ENCODE measurements around the gene DIAPH2. TPM values are rescaled to one million over a fixed set of nuclear protein-coding genes. Genes with fewer than 3 reads are reported as not detected.

The DIAPH2 gene
- total and polyA plus RNA-seq, 2 donors (not counting 1 experiment from before 2014, with no cell fraction given), result 4.2 to 32.4 TPM

DNA sequence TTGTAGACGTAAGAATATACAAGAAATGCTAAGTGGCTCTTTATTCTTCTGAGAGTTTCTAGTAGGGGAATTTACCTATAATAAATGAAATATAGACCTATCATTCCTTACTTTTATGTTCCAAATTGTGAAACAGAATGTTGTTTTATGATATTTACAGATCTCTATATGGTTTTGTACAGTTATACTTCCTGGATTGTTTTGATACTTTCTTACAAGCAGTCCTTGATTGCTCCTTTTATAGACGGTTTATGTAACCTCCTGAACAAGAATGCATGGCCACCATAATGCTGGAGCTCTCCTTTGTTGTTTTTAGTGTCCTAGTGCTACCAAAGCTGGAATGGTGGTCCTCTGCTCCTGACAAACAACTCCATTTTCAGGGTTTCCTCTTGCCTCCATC is 107.4 kb downstream of the DIAPH2 start:
- no peak overlapping the region for H2AFZ ChIP-seq (ENCODE audit: insufficient read depth, low read depth, low read length, poor library complexity, severe bottlenecking)
- no peak for ATAC-seq (ENCODE audit: low read depth)
- Mint-ChIP-seq H3K4me3 (no peak overlapping the region), H3K27me3 (no peaks in the 10 kb centered on the region), H3K27ac (no peak overlapping the region), H3K9me3 (ENCODE audit: insufficient read depth) (no peaks in the 10 kb centered on the region), H3K4me1 (no peaks in the 10 kb centered on the region)
- no peaks in the 10 kb centered on the region for H3K27me3 ChIP-seq (replicated peaks in 1 of 4; ENCODE audit: control extremely low read depth in 1 of 4, control insufficient read depth in 3 of 4, insufficient read depth in 4 of 4, low read length in 3 of 4)
- POLR2A ChIA-PET, result no interaction called here
- no peak overlapping the region for H3K4me2 ChIP-seq (replicated peaks; ENCODE audit: low read depth, low read length, poor library complexity, severe bottlenecking)
- CTCF ChIA-PET, result no interaction called here
- H3K36me3 ChIP-seq (replicated peaks in 1 of 2; ENCODE audit: control extremely low read depth in 1 of 2, control insufficient read depth in 1 of 2, extremely low read depth in 1 of 2, insufficient read depth in 2 of 2, low read length in 1 of 2), result no peaks in the 10 kb centered on the region
- H3K9me3 ChIP-seq (ENCODE audit: control extremely low read depth in 1 of 3, control insufficient read depth in 2 of 3, insufficient read depth in 1 of 3, low read length in 2 of 3), result no peaks in the 10 kb centered on the region
- H3K27ac ChIP-seq (ENCODE audit: low read length in 2 of 2), result no peak overlapping the region
- H3K4me1 ChIP-seq (ENCODE audit: control insufficient read depth in 2 of 2, insufficient read depth in 2 of 2, low read length in 2 of 2), result no peaks in the 10 kb centered on the region
- no peak overlapping the region for H3K4me3 ChIP-seq (ENCODE audit: control extremely low read depth in 1 of 5, extremely low read depth in 1 of 5, insufficient read depth in 1 of 5, low read depth in 2 of 5, low read length in 4 of 5)
- intact Hi-C loops (cut with micrococcal nuclease), result no loop called here
- DNase-seq, result no peak
- H4K20me1 ChIP-seq (ENCODE audit: control insufficient read depth, insufficient read depth, low read length, poor library complexity, severe bottlenecking), result no peaks in the 10 kb centered on the region
- TF ChIP-seq, protein P1, sequence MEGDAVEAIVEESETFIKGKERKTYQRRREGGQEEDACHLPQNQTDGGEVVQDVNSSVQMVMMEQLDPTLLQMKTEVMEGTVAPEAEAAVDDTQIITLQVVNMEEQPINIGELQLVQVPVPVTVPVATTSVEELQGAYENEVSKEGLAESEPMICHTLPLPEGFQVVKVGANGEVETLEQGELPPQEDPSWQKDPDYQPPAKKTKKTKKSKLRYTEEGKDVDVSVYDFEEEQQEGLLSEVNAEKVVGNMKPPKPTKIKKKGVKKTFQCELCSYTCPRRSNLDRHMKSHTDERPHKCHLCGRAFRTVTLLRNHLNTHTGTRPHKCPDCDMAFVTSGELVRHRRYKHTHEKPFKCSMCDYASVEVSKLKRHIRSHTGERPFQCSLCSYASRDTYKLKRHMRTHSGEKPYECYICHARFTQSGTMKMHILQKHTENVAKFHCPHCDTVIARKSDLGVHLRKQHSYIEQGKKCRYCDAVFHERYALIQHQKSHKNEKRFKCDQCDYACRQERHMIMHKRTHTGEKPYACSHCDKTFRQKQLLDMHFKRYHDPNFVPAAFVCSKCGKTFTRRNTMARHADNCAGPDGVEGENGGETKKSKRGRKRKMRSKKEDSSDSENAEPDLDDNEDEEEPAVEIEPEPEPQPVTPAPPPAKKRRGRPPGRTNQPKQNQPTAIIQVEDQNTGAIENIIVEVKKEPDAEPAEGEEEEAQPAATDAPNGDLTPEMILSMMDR (IDR thresholded peaks at IDR 0.05), result no peak
- no peak for TF ChIP-seq EZH2 (IDR thresholded peaks at IDR 0.05; ENCODE audit: borderline replicate concordance, insufficient read depth, low read depth, low read length, poor library complexity, severe bottlenecking)
- H3K9ac ChIP-seq (ENCODE audit: low read length), result no peak overlapping the region
- no peaks in the 10 kb centered on the region for H3K79me2 ChIP-seq (ENCODE audit: control insufficient read depth, insufficient read depth, low read length)
- no CpG with 5 or more reads among the region's 2 CpGs for WGBS (ENCODE audit: insufficient coverage)

DNA sequence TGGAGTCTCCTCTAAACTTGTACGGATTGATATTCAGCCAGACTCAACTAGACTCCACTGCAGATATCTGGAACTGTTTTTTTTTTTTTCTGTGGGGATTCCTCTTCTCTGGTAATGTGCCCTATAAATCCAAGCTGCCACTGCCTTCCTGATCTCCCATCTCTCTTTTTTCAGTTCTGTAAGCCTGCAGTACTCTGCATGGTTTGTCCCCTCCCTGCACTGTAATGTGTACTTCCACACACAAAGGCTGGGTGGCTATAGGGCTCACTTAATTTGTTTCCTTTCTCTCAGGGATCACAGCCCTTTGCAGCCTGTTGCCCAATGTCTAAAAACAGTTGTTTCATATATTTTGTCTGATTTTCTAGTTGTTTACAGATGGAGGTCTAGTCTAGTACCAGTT is 114.3 kb downstream of the DIAPH2 start:
- Histone ChIP-seq H3K27ac (ENCODE audit: low read length in 2 of 2) (no peak overlapping the region), H2AFZ (ENCODE audit: insufficient read depth, low read depth, low read length, poor library complexity, severe bottlenecking) (no peak overlapping the region), H3K9ac (ENCODE audit: low read length) (no peak overlapping the region), H4K20me1 (ENCODE audit: control insufficient read depth, insufficient read depth, low read length, poor library complexity, severe bottlenecking) (no peaks in the 10 kb centered on the region), H3K36me3 (replicated peaks in 1 of 2; ENCODE audit: control extremely low read depth in 1 of 2, control insufficient read depth in 1 of 2, extremely low read depth in 1 of 2, insufficient read depth in 2 of 2, low read length in 1 of 2) (no peaks in the 10 kb centered on the region), H3K27me3 (replicated peaks in 1 of 4; ENCODE audit: control extremely low read depth in 1 of 4, control insufficient read depth in 3 of 4, insufficient read depth in 4 of 4, low read length in 3 of 4) (no peaks in the 10 kb centered on the region), H3K4me2 (replicated peaks; ENCODE audit: low read depth, low read length, poor library complexity, severe bottlenecking) (no peak overlapping the region), H3K4me3 (ENCODE audit: control extremely low read depth in 1 of 5, extremely low read depth in 1 of 5, insufficient read depth in 1 of 5, low read depth in 2 of 5, low read length in 4 of 5) (no peak overlapping the region), H3K9me3 (ENCODE audit: control extremely low read depth in 1 of 3, control insufficient read depth in 2 of 3, insufficient read depth in 1 of 3, low read length in 2 of 3) (no peaks in the 10 kb centered on the region), H3K4me1 (ENCODE audit: control insufficient read depth in 2 of 2, insufficient read depth in 2 of 2, low read length in 2 of 2) (no peaks in the 10 kb centered on the region), H3K79me2 (ENCODE audit: control insufficient read depth, insufficient read depth, low read length) (no peaks in the 10 kb centered on the region)
- no peak for DNase-seq
- intact Hi-C loops (cut with micrococcal nuclease), result no loop called here
- Mint-ChIP-seq H3K27ac (no peak overlapping the region), H3K9me3 (ENCODE audit: insufficient read depth) (no peaks in the 10 kb centered on the region), H3K4me3 (no peak overlapping the region), H3K4me1 (peaks cover 8% of the 10 kb centered on the region), H3K27me3 (no peaks in the 10 kb centered on the region)
- WGBS (ENCODE audit: insufficient coverage), result no CpG with 5 or more reads among the region's 1 CpG
- ChIA-PET CTCF (no interaction called here), POLR2A (no interaction called here)
- ATAC-seq (ENCODE audit: low read depth), result no peak
- TF ChIP-seq, protein P1 (IDR thresholded peaks at IDR 0.05), result no peak
- no peak for TF ChIP-seq EZH2 (IDR thresholded peaks at IDR 0.05; ENCODE audit: borderline replicate concordance, insufficient read depth, low read depth, low read length, poor library complexity, severe bottlenecking)

Data from B cell (primary cell).